ENCODE data around the gene PRPF18. TPM values are rescaled to one million over a fixed set of nuclear protein-coding genes. Genes with fewer than 3 reads are reported as not detected.

The PRPF18 gene
- total RNA-seq, 1 donor from 2014 or later, result 3.4 TPM

DNA sequence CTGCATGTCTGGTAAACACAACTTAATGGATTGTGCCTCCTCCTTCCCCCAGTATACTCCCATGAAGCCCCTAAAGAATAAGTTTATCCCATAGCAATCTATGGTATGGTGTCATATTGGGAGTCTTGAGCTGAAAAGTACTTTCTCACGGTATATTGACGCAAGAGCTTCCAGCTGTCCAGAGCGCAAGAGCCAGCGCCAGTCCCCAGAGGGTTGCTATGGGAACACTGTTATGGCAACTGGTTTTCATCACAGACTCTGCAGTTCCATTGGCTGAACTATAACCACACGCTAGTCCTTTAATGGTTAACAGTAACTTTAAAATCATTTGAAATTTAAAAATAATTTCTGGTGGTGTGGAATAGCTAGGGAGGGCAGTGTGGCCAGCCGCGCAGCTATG is 46.9 kb downstream of the PRPF18 start:
- Histone ChIP-seq H3K27me3 (no peaks in the 10 kb centered on the region), H3K4me1 (peaks cover 0 to 9% of the 10 kb centered on the region in 2 donors), H3K27ac (peak overlapping the region; percentile 68 to 77), H3K36me3 (peaks cover 8 to 23% of the 10 kb centered on the region in 2 donors), H3K4me3 (peak overlapping the region in 1 of 2 donors; percentile 9), H3K9me3 (no peaks in the 10 kb centered on the region)
- TF ChIP-seq, protein P1, sequence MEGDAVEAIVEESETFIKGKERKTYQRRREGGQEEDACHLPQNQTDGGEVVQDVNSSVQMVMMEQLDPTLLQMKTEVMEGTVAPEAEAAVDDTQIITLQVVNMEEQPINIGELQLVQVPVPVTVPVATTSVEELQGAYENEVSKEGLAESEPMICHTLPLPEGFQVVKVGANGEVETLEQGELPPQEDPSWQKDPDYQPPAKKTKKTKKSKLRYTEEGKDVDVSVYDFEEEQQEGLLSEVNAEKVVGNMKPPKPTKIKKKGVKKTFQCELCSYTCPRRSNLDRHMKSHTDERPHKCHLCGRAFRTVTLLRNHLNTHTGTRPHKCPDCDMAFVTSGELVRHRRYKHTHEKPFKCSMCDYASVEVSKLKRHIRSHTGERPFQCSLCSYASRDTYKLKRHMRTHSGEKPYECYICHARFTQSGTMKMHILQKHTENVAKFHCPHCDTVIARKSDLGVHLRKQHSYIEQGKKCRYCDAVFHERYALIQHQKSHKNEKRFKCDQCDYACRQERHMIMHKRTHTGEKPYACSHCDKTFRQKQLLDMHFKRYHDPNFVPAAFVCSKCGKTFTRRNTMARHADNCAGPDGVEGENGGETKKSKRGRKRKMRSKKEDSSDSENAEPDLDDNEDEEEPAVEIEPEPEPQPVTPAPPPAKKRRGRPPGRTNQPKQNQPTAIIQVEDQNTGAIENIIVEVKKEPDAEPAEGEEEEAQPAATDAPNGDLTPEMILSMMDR (IDR thresholded peaks at IDR 0.05), result no peak
- intact Hi-C loops (cut with DNase I), result no loop called here
- peak in 1 of 2 donors; percentile 77 for DNase-seq (ENCODE audit: low spot score in 2 of 2)

DNA sequence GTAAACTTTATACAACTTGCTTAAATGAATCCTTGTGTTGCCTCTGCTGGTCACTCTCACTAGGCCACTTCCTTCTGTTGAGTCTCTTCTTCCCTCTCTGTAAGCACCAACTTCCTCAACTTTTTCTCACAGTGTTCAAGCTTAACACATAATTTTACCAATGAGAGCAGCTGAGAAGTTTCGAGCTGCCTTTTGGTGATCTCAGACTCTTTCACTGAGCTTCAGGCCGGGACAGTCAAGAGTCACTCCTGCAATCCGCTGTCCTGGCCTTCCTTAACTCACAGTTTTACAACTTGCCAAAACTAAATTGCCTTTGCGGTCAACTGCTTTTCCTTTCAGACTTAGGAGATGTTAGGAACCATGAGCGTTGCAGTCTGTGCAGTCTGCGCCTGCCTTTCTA is 47.4 kb downstream of the PRPF18 start:
- intact Hi-C loops (cut with DNase I), result no loop called here
- TF ChIP-seq, protein P1 (IDR thresholded peaks at IDR 0.05), result no peak

DNA sequence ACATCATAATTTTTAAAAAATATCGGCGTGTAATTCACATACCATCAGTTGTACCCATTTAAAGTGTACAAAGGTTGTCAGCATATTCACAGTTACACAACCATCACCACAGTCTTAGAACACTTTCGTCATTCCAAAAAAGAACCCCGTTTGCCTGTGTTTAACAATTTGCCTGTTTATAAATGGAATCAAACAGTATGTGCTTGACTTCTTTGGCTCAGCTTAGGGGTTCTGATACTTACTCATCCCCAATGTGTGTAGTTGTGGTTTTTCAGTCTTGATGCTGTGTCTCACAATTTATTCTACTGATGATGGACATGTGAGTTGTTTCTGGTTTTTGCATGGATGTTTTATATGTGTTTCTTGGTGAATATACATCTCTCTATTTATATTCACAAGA is 50.0 kb downstream of the PRPF18 start:
- H3K27me3 ChIP-seq, result no peaks in the 10 kb centered on the region
- H3K4me3 ChIP-seq, result no peak overlapping the region
- peaks cover 0 to 3% of the 10 kb centered on the region in 2 donors for H3K9me3 ChIP-seq
- no peak overlapping the region for H3K27ac ChIP-seq
- intact Hi-C loops (cut with DNase I), result no loop called here
- H3K36me3 ChIP-seq, result peaks cover 0 to 26% of the 10 kb centered on the region in 2 donors
- no peak for DNase-seq (ENCODE audit: low spot score in 2 of 2)
- peaks cover 0 to 9% of the 10 kb centered on the region in 2 donors for H3K4me1 ChIP-seq
- TF ChIP-seq, protein P1 (IDR thresholded peaks at IDR 0.05), result no peak

More for the DNA sequence above, 47.4 kb downstream of the PRPF18 start:
- H3K4me3 ChIP-seq, result peak overlapping the region in 1 of 2 donors; percentile 9
- DNase-seq (ENCODE audit: low spot score in 2 of 2), result no peak
- H3K27ac ChIP-seq, result peak overlapping the region; percentile 47 to 77
- H3K9me3 ChIP-seq, result no peaks in the 10 kb centered on the region
- peaks cover 8 to 27% of the 10 kb centered on the region in 2 donors for H3K36me3 ChIP-seq
- peaks cover 0 to 9% of the 10 kb centered on the region in 2 donors for H3K4me1 ChIP-seq
- no peaks in the 10 kb centered on the region for H3K27me3 ChIP-seq

DNA sequence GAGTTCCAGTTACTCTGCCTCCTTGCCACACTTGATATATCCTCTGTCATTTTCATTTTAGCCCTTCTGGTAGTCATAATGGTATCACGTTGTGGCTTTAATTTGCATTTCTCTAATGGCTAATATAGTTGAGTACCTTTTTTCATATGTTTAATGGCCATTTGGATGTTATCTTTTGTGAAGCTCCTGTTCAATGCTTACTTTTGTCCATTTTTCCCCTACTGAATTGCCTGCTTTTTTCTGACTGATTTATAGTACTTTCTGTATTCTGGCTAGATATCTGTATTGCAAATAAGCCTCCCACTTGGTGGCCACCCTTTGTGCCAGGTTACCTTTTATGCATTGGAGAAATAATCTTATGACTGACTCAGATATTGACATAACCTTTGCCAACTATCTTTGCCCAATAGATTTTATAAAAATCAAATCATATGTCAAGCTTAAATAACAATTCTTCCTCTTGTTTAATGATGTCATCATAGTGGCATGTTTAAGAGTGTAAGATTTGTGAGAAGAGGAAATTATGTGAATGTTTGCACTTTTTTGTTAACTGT is 50.6 kb downstream of the PRPF18 start:
- H3K4me1 ChIP-seq, result peaks cover 0 to 9% of the 10 kb centered on the region in 2 donors
- TF ChIP-seq, protein P1 (IDR thresholded peaks at IDR 0.05), result no peak
- H3K4me3 ChIP-seq, result no peak overlapping the region
- intact Hi-C loops (cut with DNase I), result no loop called here
- H3K27ac ChIP-seq, result no peak overlapping the region
- H3K36me3 ChIP-seq, result peaks cover 0 to 32% of the 10 kb centered on the region in 2 donors
- peaks cover 0 to 9% of the 10 kb centered on the region in 2 donors for H3K9me3 ChIP-seq
- no peaks in the 10 kb centered on the region for H3K27me3 ChIP-seq
- no peak for DNase-seq (ENCODE audit: low spot score in 2 of 2)

DNA sequence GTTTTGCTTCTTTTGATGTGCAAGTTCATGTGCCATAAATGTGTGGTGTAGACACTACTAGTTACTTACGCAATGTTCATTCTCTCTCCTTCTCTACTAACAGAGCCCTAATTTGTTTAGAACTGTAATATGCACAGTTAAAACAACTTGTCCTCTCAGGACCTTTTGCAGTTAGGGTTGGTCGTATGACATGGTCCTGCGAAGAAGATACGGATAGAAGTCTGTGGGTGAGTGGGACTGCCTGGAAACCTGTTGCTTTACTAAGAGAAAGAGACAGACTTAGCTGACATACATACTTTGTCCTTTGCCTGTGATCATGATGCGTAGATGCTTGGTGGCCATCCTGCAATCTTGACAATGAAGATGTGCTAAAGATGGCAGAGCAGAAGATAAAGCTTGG is 51.1 kb downstream of the PRPF18 start:
- intact Hi-C loops (cut with DNase I), result no loop called here
- H3K4me3 ChIP-seq, result no peak overlapping the region
- peaks cover 0 to 9% of the 10 kb centered on the region in 2 donors for H3K4me1 ChIP-seq
- no peak overlapping the region for H3K27ac ChIP-seq
- H3K36me3 ChIP-seq, result peaks cover 3 to 37% of the 10 kb centered on the region in 2 donors
- no peak for DNase-seq (ENCODE audit: low spot score in 2 of 2)
- TF ChIP-seq, protein P1 (IDR thresholded peaks at IDR 0.05), result no peak
- no peaks in the 10 kb centered on the region for H3K27me3 ChIP-seq
- peaks cover 4 to 14% of the 10 kb centered on the region in 2 donors for H3K9me3 ChIP-seq

Measured in ascending aorta (tissue), 2 donors.